Measurements from ENCODE around the gene TDRD9.

TDRD9 gene

DNA sequence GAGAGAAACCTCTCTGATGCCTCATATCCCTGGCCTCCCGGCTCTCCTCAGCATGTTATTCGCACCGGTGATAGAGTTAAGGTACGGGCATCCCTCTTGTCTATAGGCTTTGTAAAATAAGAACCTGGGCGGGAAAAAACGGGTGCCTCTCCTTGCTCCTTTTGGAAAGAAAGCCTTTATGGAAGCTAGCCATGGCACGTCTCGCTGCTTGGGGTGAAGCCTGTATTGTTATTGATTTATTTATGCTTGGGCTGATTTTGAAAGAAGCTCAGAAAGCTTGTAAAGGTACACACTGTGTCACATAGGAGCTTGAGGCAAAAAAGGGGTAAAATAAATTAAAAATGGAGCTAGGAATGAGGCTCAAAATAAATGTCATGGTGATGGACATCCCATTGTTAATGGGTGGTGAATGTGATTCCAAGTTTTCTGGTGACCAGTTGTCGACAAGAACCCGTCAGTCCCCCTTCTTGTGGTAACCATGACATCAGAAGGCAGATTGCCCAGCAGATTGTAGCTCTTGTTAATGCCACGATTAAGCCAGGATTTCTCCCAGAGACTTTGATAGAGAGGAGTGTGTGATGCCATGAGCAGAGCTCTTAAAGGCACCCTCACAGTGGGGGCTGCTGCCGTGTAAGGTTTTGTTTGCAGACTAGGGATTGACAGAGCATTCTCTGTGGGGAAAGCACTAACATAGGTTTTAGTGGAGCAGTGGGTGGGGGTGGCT is 106.9 kb downstream of the TDRD9 start:
- Histone ChIP-seq H3K4me1 (ENCODE audit: insufficient read depth, low read length) (no peaks in the 10 kb centered on the region), H3K36me3 (ENCODE audit: insufficient read depth, low read length) (no peaks in the 10 kb centered on the region), H3K9me3 (ENCODE audit: control insufficient read depth, insufficient read depth, low read length) (no peaks in the 10 kb centered on the region), H3K9ac (ENCODE audit: low read depth, low read length) (no peak overlapping the region)

DNA sequence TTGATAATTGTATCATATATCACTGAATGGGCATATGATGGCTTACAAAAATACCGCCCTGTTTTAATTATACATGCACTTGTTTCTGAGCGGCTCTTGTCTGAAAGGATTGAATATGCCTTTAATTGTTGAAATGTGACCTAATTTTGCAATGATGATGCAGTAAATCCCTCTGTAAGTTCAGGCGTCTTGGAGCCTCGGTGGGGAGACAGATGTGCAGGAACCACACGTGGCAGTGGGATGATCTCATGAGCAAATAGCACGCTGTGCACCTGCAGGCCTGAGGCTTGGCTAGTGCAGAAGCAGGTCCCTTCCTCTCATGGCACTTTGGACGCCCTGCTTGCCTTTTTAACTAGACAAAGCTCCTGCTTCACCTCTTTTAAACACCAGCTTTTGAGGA is 108.0 kb downstream of the TDRD9 start:
- no peaks in the 10 kb centered on the region for H3K36me3 ChIP-seq (ENCODE audit: insufficient read depth, low read length)
- no peaks in the 10 kb centered on the region for H3K9me3 ChIP-seq (ENCODE audit: control insufficient read depth, insufficient read depth, low read length)
- no peaks in the 10 kb centered on the region for H3K4me1 ChIP-seq (ENCODE audit: insufficient read depth, low read length)
- H3K9ac ChIP-seq (ENCODE audit: low read depth, low read length) = no peak overlapping the region

DNA sequence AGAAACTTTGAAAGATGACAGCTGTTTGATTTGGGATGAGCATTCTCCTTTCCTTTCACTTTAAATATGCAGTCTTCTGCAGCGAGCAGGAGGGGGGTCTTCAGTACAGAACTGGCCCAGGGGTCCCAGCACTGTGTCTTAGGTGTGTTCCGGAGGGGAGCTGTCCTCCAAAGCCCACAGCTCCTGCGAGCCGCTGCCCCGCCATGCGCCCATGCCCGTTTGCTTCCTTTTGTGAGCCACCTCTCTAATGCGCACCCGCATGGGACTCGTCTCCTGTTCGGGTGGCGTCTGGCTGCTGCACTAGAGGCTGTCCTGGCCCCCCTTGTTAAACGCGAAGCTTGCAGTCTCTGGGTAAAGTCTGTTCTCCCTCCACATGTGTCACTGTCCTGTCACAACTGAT is 108.8 kb downstream of the TDRD9 start:
- no peaks in the 10 kb centered on the region for H3K9me3 ChIP-seq (ENCODE audit: control insufficient read depth, insufficient read depth, low read length)
- H3K4me1 ChIP-seq (ENCODE audit: insufficient read depth, low read length) = no peaks in the 10 kb centered on the region
- H3K9ac ChIP-seq (ENCODE audit: low read depth, low read length) = no peak overlapping the region
- H3K36me3 ChIP-seq (ENCODE audit: insufficient read depth, low read length) = no peaks in the 10 kb centered on the region

DNA sequence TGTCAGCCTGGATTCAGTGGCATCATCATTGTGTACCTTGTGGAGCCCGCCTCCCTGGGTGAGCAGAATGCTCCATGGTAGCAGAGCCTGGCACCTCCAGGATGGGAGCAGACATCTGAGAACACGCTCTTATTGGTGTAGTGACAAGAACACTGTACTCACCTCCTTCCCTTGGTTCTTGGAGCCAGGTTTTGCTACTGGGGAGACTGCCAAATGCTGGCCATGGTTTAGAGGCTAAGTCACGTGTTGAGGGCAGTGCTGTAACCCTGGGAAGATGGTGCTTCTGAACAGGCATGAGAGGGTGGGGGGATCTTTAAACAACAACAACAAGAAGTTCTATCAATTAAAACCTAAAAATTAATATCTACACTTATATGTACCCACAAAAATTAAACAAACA is 109.6 kb downstream of the TDRD9 start:
- Histone ChIP-seq H3K9me3 (ENCODE audit: control insufficient read depth, insufficient read depth, low read length) (no peaks in the 10 kb centered on the region), H3K9ac (ENCODE audit: low read depth, low read length) (no peak overlapping the region), H3K4me1 (ENCODE audit: insufficient read depth, low read length) (no peaks in the 10 kb centered on the region)

DNA sequence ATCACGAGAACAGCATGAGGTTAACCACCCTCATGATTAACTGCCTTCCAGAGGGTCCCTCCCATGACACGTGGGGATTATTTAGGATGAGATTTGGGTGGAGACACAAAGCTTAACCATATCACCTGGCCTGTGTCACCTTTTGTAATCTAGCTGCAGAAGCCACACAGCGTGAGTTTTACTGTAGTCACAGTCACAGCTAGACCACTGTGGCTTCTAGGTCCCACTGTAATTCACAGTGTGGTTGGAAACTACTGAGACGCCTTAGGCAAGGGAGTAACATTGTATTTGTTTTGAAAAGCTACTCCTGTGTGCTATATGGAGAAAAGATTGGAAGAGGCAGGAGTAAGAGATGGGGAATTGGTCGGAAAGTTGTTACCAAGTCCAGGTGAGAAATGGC is 111.0 kb downstream of the TDRD9 start:
- Histone ChIP-seq H3K36me3 (ENCODE audit: insufficient read depth, low read length) (no peaks in the 10 kb centered on the region), H3K9ac (ENCODE audit: low read depth, low read length) (no peak overlapping the region), H3K9me3 (ENCODE audit: control insufficient read depth, insufficient read depth, low read length) (no peaks in the 10 kb centered on the region)

More for the DNA sequence above, 109.6 kb downstream of the TDRD9 start:
- H3K36me3 ChIP-seq (ENCODE audit: insufficient read depth, low read length) = no peaks in the 10 kb centered on the region

DNA sequence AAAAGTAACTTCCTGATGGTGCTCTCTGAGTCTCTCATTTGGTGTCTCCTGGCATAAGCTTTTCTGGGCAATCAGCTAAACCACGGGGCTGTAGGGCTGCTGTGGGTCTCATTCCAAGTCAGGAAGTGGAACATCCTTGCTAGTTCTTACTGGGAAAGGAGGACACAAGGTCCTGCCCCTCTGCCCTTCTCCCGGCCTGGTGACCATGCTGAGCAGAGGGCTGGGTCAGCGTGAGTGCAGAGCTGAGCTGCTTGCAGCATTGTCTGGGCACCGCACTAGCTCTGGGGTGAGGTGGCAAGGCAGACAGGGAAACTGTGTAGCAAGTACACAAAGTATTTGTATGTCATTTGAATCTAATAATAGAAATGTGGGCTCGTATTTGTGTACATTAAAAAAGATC is 112.3 kb downstream of the TDRD9 start:
- no peaks in the 10 kb centered on the region for H3K4me1 ChIP-seq (ENCODE audit: insufficient read depth, low read length)
- no peak overlapping the region for H3K9ac ChIP-seq (ENCODE audit: low read depth, low read length)
- no peaks in the 10 kb centered on the region for H3K9me3 ChIP-seq (ENCODE audit: control insufficient read depth, insufficient read depth, low read length)
- no peaks in the 10 kb centered on the region for H3K36me3 ChIP-seq (ENCODE audit: insufficient read depth, low read length)

More for the DNA sequence above, 111.0 kb downstream of the TDRD9 start:
- H3K4me1 ChIP-seq (ENCODE audit: insufficient read depth, low read length) = no peaks in the 10 kb centered on the region

DNA sequence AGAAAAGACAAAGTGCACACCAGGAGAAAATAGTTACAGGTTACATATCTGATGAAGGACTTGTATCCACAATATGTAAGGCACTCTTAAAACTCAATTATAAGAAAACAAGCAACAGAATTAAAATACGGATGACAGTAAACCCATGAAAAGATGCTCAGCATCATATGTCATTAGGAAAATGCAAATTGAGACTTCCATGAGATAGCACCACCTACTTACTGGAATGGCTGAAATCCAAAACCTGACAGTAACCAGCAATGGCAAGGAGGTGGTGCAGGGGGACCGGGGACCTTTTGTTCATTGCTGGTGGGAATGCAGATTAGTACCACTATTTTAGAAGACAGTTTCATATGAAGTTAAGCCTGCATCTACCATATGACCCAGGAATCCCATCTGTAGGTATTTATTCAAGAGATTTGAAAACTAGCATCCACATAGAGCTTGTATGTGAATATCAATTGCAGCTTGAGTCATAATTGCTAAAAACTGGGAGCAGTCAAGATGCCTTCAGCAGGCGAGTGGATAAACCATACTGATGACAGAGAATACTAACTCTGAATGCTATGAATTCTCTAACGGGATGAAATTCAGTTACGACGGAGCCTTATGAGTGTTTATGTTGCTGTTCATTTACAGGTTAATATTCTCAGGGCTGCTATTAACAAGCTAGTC is 113.3 kb downstream of the TDRD9 start:
- H3K4me1 ChIP-seq (ENCODE audit: insufficient read depth, low read length) = no peaks in the 10 kb centered on the region
- H3K9ac ChIP-seq (ENCODE audit: low read depth, low read length) = no peak overlapping the region
- H3K36me3 ChIP-seq (ENCODE audit: insufficient read depth, low read length) = no peaks in the 10 kb centered on the region
- H3K9me3 ChIP-seq (ENCODE audit: control insufficient read depth, insufficient read depth, low read length) = no peaks in the 10 kb centered on the region

DNA sequence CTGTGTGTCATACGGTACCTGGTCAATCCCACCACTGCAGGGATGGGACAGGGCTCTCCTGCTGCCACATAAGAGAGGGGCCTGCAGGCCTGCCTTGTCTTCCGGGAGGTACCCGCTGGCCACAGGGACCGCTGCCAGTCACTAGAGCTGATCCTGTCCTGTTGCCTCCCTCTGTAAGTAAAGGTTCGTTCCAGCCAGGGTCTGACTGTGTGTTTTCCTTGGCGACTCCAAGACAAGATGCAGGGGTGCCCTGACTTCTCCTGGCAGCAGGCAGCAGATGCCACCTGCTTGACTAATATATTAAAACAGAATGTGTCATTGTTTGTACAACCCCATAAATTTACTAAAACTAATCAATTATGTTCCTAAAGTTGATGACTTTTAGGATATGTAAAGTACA is 115.8 kb downstream of the TDRD9 start:
- H3K9me3 ChIP-seq (ENCODE audit: control insufficient read depth, insufficient read depth, low read length) = no peaks in the 10 kb centered on the region
- H3K36me3 ChIP-seq (ENCODE audit: insufficient read depth, low read length) = no peaks in the 10 kb centered on the region
- H3K9ac ChIP-seq (ENCODE audit: low read depth, low read length) = no peak overlapping the region
- H3K4me1 ChIP-seq (ENCODE audit: insufficient read depth, low read length) = no peaks in the 10 kb centered on the region

DNA sequence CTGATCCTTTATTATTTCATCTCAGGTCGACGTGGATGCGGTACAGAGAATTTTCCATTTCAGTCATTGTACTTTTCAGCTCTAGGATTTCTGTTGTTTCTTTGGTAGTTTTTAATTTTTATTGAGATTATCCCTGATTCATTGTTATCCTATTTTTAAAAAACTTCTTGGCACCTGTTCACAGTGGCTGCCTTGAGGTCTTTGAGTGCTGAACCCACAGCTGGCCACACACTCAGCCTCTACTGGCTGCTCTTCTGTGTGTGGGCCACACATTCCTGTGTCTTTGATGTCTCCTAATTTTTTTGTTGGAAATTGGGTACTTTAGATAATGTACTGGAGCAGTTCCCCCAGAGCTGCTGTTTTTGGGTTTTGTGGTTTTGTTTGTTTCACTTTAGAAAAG is 119.5 kb downstream of the TDRD9 start:
- no peaks in the 10 kb centered on the region for H3K36me3 ChIP-seq (ENCODE audit: insufficient read depth, low read length)
- H3K9me3 ChIP-seq (ENCODE audit: control insufficient read depth, insufficient read depth, low read length) = no peaks in the 10 kb centered on the region
- H3K4me1 ChIP-seq (ENCODE audit: insufficient read depth, low read length) = no peaks in the 10 kb centered on the region
- no peak overlapping the region for H3K9ac ChIP-seq (ENCODE audit: low read depth, low read length)

DNA sequence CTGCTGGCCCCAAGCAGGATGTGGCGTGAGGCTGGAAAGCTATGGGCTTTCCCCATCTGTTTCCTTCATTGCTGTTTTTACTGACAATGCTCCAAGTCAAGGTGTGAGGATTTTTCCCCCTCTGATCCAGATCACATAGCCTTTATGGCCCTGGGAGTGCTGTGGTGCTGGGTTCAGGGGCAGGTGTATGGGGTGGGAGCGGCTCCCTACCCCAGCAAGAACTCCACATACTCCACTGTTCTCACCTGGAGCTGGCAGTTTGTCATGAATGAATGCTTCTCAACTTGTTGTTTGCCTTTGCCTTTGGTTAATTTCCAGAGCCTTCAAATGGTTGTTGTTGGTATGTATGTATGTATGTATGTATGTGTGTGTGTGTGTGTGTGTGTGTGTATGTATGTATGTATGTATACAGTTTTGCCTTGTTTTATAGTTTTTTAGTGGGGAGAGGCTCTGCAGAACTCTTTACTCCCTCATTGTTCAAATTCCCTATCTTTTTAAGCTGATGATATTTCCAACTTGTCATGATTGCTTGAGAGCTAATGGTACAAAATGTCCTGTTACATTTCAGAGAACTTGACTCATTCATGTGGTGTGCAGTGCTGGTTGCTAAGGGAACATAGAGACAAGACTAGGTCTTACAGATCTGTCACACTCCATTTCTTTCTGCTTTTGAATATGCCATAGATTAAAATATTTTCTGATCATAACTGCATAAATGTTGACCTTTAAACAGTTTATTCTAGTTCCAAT is 120.7 kb downstream of the TDRD9 start:
- H3K36me3 ChIP-seq (ENCODE audit: insufficient read depth, low read length) = no peaks in the 10 kb centered on the region
- no peak overlapping the region for H3K9ac ChIP-seq (ENCODE audit: low read depth, low read length)
- no peaks in the 10 kb centered on the region for H3K4me1 ChIP-seq (ENCODE audit: insufficient read depth, low read length)
- no peaks in the 10 kb centered on the region for H3K9me3 ChIP-seq (ENCODE audit: control insufficient read depth, insufficient read depth, low read length)

DNA sequence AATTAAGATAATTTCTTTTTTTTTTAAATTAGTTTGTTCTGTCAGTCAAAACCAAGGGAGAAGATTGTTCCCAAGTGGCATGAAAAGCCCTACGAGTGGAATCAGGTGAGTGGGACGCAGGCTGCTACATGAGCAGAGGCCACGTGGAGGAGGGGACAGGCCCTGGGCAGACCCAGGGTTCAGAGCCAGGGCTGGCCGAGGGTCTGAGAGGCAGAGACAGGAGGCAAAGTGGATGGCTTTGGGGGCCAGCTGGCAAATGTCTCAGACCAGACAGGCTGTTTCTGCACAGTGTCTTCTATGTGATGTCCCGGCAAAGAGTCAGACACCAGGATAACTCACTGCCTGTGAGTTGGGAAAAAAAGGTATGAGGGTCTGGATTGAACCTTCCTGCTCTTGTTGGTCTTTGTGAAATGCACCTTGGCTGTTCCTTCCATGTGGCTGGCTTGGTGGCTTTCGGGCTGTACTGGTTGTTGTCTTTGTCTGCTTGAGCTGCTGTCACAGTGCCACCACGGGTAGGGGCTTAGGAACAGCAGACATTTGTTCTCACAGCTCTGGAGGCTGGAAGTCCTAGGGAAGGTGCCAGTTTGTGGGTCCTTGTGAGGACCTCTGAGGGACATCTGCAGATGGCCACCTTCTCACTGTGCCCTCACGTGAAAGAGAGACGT is 121.5 kb downstream of the TDRD9 start:
- Histone ChIP-seq H3K9ac (ENCODE audit: low read depth, low read length) (no peak overlapping the region), H3K36me3 (ENCODE audit: insufficient read depth, low read length) (no peaks in the 10 kb centered on the region), H3K4me1 (ENCODE audit: insufficient read depth, low read length) (no peaks in the 10 kb centered on the region), H3K9me3 (ENCODE audit: control insufficient read depth, insufficient read depth, low read length) (no peaks in the 10 kb centered on the region)

DNA sequence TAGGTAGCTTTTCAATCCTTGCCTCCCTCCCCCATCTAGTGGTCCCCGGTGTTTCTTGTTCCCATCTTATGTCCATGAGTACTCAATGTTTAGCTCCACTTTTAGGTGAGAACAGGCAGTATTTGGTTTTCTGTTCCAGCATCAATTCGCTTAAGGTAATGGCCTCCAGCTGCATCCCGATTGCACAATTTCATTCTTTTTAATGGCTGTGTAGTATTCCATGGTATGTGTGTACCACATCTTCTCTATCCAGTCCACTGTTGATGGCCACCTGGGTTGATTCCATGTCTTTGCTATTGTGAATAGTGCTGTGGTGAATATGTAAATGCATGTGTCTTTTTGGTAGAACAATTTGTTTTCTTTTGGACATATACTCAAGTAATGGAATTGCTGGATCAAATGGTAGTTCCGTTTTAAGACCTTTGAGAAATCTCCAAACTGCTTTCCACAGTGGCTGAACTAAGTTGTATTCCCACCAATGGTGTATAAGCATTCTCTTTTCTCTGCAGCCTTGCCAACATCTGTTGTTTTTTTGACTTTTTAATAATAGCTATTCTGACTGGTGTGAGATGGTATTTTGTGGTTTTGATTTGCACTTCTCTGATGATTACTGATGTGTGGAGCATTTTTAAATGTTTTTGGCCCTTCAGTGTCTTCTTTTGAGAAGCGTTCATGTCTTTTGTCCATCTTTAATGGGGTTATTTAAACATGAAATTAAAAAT is 123.0 kb downstream of the TDRD9 start:
- no peak overlapping the region for H3K9ac ChIP-seq (ENCODE audit: low read depth, low read length)
- no peaks in the 10 kb centered on the region for H3K4me1 ChIP-seq (ENCODE audit: insufficient read depth, low read length)
- no peaks in the 10 kb centered on the region for H3K9me3 ChIP-seq (ENCODE audit: control insufficient read depth, insufficient read depth, low read length)
- H3K36me3 ChIP-seq (ENCODE audit: insufficient read depth, low read length) = no peaks in the 10 kb centered on the region

DNA sequence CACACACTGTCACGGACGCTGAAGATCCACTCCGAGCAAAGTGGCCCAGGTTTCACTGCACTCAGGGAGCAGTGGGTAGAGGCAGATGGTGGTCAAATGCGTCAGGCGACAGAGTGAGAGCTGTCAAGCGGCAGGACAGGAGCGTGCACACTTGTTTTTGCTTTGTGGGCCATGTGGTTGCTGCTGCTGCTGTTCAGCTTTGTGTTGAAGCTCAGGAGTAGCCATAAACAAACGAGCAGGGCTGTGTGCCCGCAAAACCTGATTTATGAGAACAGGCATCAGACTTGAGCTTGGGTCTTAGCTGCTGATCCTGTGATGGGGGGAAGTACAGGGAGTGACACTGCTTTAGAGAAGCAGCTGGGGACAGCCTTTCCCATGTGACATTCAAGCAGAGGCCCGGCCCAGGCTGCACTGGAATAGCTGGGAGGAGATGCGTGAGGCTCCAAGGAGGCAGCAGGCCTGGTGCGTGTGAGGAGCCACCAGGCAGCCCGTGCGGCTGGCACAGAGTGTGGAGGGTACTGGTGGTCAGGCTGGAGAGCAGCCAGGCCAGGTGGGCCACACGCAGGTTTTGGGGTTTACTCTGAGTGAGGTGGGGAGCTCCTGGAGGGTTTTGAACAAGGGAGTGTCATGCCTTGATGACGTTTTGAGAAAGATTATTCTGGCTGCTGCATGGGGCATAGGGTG is 126.1 kb downstream of the TDRD9 start:
- Histone ChIP-seq H3K4me1 (ENCODE audit: insufficient read depth, low read length) (no peaks in the 10 kb centered on the region), H3K36me3 (ENCODE audit: insufficient read depth, low read length) (no peaks in the 10 kb centered on the region), H3K9ac (ENCODE audit: low read depth, low read length) (no peak overlapping the region), H3K9me3 (ENCODE audit: control insufficient read depth, insufficient read depth, low read length) (no peaks in the 10 kb centered on the region)
